Epithelial cell of esophagus (primary cell): ENCODE data around the gene POU3F3.

ENCODE experiments used
- DNase-seq: peaks from one replicate; pipeline ENCODE4 v3.0.0; 2010; ENCODE audit warnings: low read depth
- H3K4me3 ChIP-seq: 2 replicates; pipeline ENCODE4 v1.5.1; 2011; ENCODE audit warnings: mild to moderate bottlenecking, low read length, control low read depth
- CTCF ChIP-seq: IDR thresholded peaks from 2 replicates; pipeline ENCODE4 v1.5.1; 2011; ENCODE audit warnings: low read depth, mild to moderate bottlenecking, low read length, control low read depth, inconsistent platforms; ENCODE audit not compliant: insufficient read depth; ENCODE audit errors: missing control alignments

POU3F3 gene

GRCh38 chr2:104825124-104825865, 28.6 kb upstream of the POU3F3 start:
- no peak overlapping the region for H3K4me3 ChIP-seq
- TF ChIP-seq CTCF = no peak
- no peak for DNase-seq

GRCh38 chr2:104826016-104826415, 27.9 kb upstream of the POU3F3 start:
- TF ChIP-seq CTCF = no peak
- DNase-seq = no peak
- no peak overlapping the region for H3K4me3 ChIP-seq

GRCh38 chr2:104831742-104832141, 22.2 kb upstream of the POU3F3 start:
- TF ChIP-seq CTCF = no peak
- DNase-seq = no peak
- H3K4me3 ChIP-seq = no peak overlapping the region

GRCh38 chr2:104834431-104835153, 19.3 kb upstream of the POU3F3 start:
- H3K4me3 ChIP-seq = no peak overlapping the region
- TF ChIP-seq CTCF = no peak

GRCh38 chr2:104836265-104836664, 17.6 kb upstream of the POU3F3 start:
- DNase-seq = no peak
- H3K4me3 ChIP-seq = no peak overlapping the region
- no peak for TF ChIP-seq CTCF

More at GRCh38 chr2:104834431-104835153, 19.3 kb upstream of the POU3F3 start:
- no peak for DNase-seq

- no peak for TF ChIP-seq CTCF
- DNase-seq = no peak
These were observed 17.1 kb upstream of the POU3F3 start for GRCh38 chr2:104836841-104837240.

GRCh38 chr2:104840156-104840555, 13.8 kb upstream of the POU3F3 start:
- no peak for DNase-seq
- H3K4me3 ChIP-seq = no peak overlapping the region
- no peak for TF ChIP-seq CTCF

More at GRCh38 chr2:104836841-104837240, 17.1 kb upstream of the POU3F3 start:
- H3K4me3 ChIP-seq = no peak overlapping the region
